RWPE2 (cell line): ENCODE data around the gene EFCAB5.

ENCODE experiments used
- ATAC-seq: fragments of 200-7000 bp; cut with Tn5 transposase; 3 replicates; pipeline ENCODE4 v1.9.1; 2021; ENCODE audit warnings: low read depth
- DNase-seq: peaks from one replicate; pipeline ENCODE4 v3.0.0-alpha.2; 2020; ENCODE audit warnings: low spot score
- H3K27ac ChIP-seq: fragments of 450-650 bp; 2 replicates; pipeline ENCODE4 v1.5.1; 2017; ENCODE audit warnings: mild to moderate bottlenecking; ENCODE audit not compliant: poor library complexity, severe bottlenecking
- H3K27me3 ChIP-seq: fragments of 250-450 bp; sonication (Bioruptor Pico); 2 replicates; pipeline ENCODE4 v1.5.1; 2021; ENCODE audit warnings: mild to moderate bottlenecking, moderate library complexity; ENCODE audit not compliant: insufficient read depth, poor library complexity, severe bottlenecking
- H3K36me3 ChIP-seq: fragments of 250-450 bp; sonication (Bioruptor Pico); 2 replicates; pipeline ENCODE4 v1.5.1; 2020; ENCODE audit warnings: low read depth, mild to moderate bottlenecking, moderate library complexity
- H3K4me1 ChIP-seq: fragments of 250-450 bp; sonication (Bioruptor Pico); 2 replicates; pipeline ENCODE4 v1.5.1; 2021; ENCODE audit warnings: mild to moderate bottlenecking, moderate library complexity; ENCODE audit not compliant: insufficient read depth, poor library complexity, severe bottlenecking
- H3K4me3 ChIP-seq: fragments of 250-450 bp; sonication (Bioruptor Pico); 2 replicates; pipeline ENCODE4 v1.5.1; 2021; ENCODE audit warnings: mild to moderate bottlenecking, moderate library complexity; ENCODE audit not compliant: severe bottlenecking
- H3K9me3 ChIP-seq: fragments of 250-450 bp; sonication (Bioruptor Pico); 2 replicates; pipeline ENCODE4 v1.5.1; 2021; ENCODE audit warnings: mild to moderate bottlenecking, moderate library complexity; ENCODE audit not compliant: severe bottlenecking
- TF ChIP-seq, protein P1 (sequence below): fragments of 450-650 bp; IDR thresholded peaks from one replicate; pipeline ENCODE4 v1.5.1; 2017; ENCODE audit warnings: mild to moderate bottlenecking, moderate library complexity; ENCODE audit not compliant: poor library complexity, severe bottlenecking

Gene EFCAB5

DNA sequence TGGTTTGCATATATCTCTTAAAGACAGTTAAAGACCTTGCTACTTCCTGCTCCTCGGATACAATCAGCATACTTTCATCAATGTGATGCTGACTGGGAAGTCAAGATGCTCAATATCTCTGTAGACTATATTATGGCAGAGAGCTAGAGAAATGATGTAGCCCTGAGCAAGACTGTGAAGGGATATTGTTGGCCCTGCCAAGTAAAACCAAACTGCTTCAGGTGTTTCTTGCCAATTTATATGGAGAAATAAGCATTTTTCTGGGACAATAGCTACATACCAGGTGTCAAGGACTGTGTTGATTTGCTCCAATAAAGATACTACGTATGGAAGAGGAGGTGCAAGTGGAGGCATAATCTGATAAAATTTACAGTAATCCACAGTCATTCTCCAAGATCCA is 4.7 kb upstream of the EFCAB5 start:
- H3K36me3 ChIP-seq = no peaks in the 10 kb centered on the region
- H3K4me3 ChIP-seq = no peak overlapping the region
- H3K27ac ChIP-seq = no peak overlapping the region
- no peaks in the 10 kb centered on the region for H3K4me1 ChIP-seq
- DNase-seq (no peak), ATAC-seq (no peak)
- H3K27me3 ChIP-seq = no peaks in the 10 kb centered on the region
- TF ChIP-seq, protein P1, sequence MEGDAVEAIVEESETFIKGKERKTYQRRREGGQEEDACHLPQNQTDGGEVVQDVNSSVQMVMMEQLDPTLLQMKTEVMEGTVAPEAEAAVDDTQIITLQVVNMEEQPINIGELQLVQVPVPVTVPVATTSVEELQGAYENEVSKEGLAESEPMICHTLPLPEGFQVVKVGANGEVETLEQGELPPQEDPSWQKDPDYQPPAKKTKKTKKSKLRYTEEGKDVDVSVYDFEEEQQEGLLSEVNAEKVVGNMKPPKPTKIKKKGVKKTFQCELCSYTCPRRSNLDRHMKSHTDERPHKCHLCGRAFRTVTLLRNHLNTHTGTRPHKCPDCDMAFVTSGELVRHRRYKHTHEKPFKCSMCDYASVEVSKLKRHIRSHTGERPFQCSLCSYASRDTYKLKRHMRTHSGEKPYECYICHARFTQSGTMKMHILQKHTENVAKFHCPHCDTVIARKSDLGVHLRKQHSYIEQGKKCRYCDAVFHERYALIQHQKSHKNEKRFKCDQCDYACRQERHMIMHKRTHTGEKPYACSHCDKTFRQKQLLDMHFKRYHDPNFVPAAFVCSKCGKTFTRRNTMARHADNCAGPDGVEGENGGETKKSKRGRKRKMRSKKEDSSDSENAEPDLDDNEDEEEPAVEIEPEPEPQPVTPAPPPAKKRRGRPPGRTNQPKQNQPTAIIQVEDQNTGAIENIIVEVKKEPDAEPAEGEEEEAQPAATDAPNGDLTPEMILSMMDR = no peak
- no peaks in the 10 kb centered on the region for H3K9me3 ChIP-seq

DNA sequence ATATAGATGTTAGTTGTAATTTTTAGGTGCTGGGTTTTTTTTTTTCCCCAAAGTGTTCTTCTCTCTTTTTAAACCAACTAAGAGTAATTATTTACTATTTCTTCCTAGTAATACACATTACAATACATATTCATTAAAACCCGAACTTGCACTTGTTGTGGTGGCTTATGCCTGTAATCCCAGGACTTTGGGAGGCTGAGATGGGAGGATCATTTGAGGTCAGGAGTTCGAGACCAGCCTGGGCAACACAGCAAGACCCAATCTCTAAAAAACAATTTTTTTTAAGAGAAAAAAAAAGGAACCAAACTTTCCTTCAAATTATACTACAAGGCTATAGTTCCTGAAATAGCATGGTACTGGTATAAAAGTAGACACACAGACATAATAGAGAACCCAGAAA is 3.8 kb downstream of the EFCAB5 start:
- Histone ChIP-seq H3K27ac (no peak overlapping the region), H3K4me3 (no peak overlapping the region), H3K36me3 (no peaks in the 10 kb centered on the region), H3K27me3 (no peaks in the 10 kb centered on the region), H3K4me1 (no peaks in the 10 kb centered on the region), H3K9me3 (no peaks in the 10 kb centered on the region)
- TF ChIP-seq, protein P1 = no peak
- DNase-seq (no peak), ATAC-seq (no peak)

DNA sequence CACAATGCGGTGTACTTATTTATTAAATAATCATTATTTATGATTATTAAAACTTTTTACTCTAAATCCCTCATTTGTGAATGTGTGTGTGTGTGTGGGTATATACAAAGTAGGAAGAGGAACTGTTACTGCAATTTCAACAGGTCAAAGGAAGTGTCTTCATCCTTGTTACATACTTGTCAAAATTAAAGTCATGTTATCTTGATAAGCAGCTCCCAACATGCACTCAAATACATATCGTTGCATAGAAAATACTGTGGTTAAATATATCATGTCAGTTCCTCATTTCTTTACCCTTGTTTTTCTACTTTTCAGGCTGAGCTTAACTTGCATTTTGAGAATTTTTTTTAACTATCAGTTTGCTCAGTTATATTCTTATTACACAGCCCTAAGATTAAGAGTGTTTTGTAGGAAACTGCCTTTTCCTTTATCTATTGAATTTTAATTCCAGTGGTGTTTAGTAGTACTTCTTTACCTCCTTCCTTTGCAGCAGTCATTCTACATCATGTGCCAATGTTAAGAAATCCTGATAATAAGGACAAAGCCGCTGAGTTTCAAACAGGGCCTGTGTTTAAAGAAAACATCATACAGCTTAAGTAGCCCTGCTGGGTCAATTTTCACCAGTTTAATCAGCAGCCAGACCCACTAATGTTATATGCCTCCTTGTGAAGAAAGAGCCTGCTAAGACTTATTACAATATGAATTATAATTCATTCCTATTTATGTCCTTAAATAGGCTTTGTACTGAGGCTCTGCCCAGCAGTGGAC is 7.2 kb downstream of the EFCAB5 start:
- ATAC-seq = no peak
- no peaks in the 10 kb centered on the region for H3K4me1 ChIP-seq
- H3K36me3 ChIP-seq = no peaks in the 10 kb centered on the region
- H3K9me3 ChIP-seq = no peaks in the 10 kb centered on the region
- H3K27ac ChIP-seq = no peak overlapping the region
- H3K27me3 ChIP-seq = no peaks in the 10 kb centered on the region
- H3K4me3 ChIP-seq = no peak overlapping the region
- DNase-seq = no peak
- TF ChIP-seq, protein P1 = no peak

DNA sequence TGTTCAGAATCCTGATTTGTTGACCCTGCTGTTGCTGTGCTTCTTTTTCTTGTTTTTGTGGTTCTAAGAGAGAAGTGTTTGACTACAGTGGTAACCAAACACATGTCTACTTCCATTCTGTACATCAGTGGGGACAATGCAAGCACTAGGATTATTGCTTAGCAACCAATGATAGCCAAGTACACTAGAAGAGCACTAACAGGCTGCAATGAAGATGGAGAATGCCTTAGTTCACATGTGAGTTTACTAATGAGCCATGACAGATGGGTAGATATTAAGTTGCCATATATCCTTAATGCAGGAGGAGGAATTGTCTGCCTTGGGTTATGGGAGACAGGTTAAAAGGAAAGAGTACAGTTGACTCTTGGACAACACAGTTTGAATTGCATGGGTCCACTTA is 8.3 kb downstream of the EFCAB5 start:
- TF ChIP-seq, protein P1 = no peak
- no peak for ATAC-seq
- Histone ChIP-seq H3K27me3 (no peaks in the 10 kb centered on the region), H3K27ac (no peak overlapping the region), H3K4me1 (no peaks in the 10 kb centered on the region), H3K4me3 (no peak overlapping the region), H3K9me3 (no peaks in the 10 kb centered on the region), H3K36me3 (no peaks in the 10 kb centered on the region)
- DNase-seq = no peak

DNA sequence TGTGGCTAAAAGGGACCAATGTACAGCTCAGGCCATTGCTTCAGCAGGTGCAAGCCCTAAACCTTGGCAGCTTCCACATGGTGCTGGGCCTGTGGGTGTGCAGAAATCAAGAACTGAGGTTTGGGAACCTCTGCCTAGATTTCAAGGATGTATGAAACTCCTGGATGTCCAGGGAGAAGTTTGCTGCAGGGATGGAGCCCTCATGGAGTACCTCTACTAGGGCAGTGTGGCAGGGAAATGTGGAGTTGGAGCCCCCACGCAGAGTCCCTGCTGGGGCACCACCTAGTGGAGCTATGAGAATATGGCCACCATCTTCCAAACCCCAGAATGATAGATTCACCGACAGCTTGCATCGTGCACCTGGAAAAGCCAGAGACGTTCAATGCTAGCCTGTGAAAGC is 13.0 kb downstream of the EFCAB5 start:
- no peaks in the 10 kb centered on the region for H3K27me3 ChIP-seq
- H3K36me3 ChIP-seq = no peaks in the 10 kb centered on the region
- ATAC-seq (no peak), DNase-seq (no peak)
- peaks cover 2% of the 10 kb centered on the region for H3K4me1 ChIP-seq
- no peak overlapping the region for H3K4me3 ChIP-seq
- TF ChIP-seq, protein P1 = no peak
- no peaks in the 10 kb centered on the region for H3K9me3 ChIP-seq
- no peak overlapping the region for H3K27ac ChIP-seq
